Breast epithelium (tissue), 3 donors: ENCODE data around the gene RNF130.

Experiments used
- CTCF ChIP-seq, 3 donors: fragments of 450-650 bp; IDR thresholded peaks; one replicate each; pipeline ENCODE4 v1.5.1; 2016 to 2017; ENCODE audit warnings: antibody characterized with exemption in 3 of 3, mild to moderate bottlenecking in 3 of 3, moderate library complexity in 3 of 3
- POLR2A ChIP-seq: fragments of 450-650 bp; IDR thresholded peaks from one replicate; pipeline ENCODE4 v1.6.1; 2016; ENCODE audit warnings: antibody characterized with exemption, mild to moderate bottlenecking, moderate library complexity
- POLR2AphosphoS5 ChIP-seq, 3 donors: sonication (generic); formaldehyde crosslinking; IDR thresholded peaks; one replicate each; pipeline ENCODE4 v1.6.1; 2017; ENCODE audit warnings: antibody characterized with exemption in 3 of 3

GRCh38 chr5:180109920-180110319, 38.4 kb upstream of the RNF130 start:
- TF ChIP-seq CTCF (IDR thresholded peaks at IDR 0.05) (no peak), POLR2AphosphoS5 (IDR thresholded peaks at IDR 0.05) (no peak), POLR2A (no peak)
